T-helper 2 cell treated with Interferon-gamma antibody and Interleukin-4, amounts not matched to agents 100 ng/mL and 5 ng/mL, for 36 hours (primary cell): Measurements from ENCODE around the gene COPS4. TPM values are rescaled to one million over a fixed set of nuclear protein-coding genes. Genes with fewer than 3 reads are reported as not detected.
"Not testable (repeated sequence)": the region's sequence is repeated elsewhere in the genome, so short reads cannot be mapped to it uniquely, and the experiment has no call there.

Experiments used
- intact Hi-C: fragments of 100-400 bp; cut with micrococcal nuclease; formaldehyde crosslinking; loops from one replicate; pipeline ENCODE4 v1.15.1; 2023
- total RNA-seq: library from RNA; stranded (reverse); gene quantifications from 2 replicates; pipeline ENCODE4 v1.2.3, GENCODE V29; 2022

COPS4 gene
- total RNA-seq, 1 donor from 2014 or later, result 32.9 TPM

- intact Hi-C loops, result no loop called here
These were observed 12.1 kb upstream of the COPS4 start for GRCh38 chr4:83022724-83023450.

GRCh38 chr4:83023599-83023998 is 11.4 kb upstream of the COPS4 start:
- intact Hi-C loops, result not testable (repeated sequence)

GRCh38 chr4:83024233-83024632 is 10.8 kb upstream of the COPS4 start:
- intact Hi-C loops, result no loop called here

- intact Hi-C loops, result no loop called here
These were observed 9.4 kb upstream of the COPS4 start for GRCh38 chr4:83025563-83025962.

- intact Hi-C loops, result no loop called here
These were observed 6.0 kb upstream of the COPS4 start for GRCh38 chr4:83028976-83029375.

- intact Hi-C loops, result no loop called here
These were observed 5.3 kb upstream of the COPS4 start for GRCh38 chr4:83029688-83030087.

- intact Hi-C loops, result loop anchor here (5.0 kb wide), 1 partner anchor 185 kb away; no protein-coding TSS in a partner anchor
These were observed 2.1 kb downstream of the COPS4 start for GRCh38 chr4:83036991-83037665.

- intact Hi-C loops, result no loop called here
These were observed 5.3 kb downstream of the COPS4 start for GRCh38 chr4:83040269-83040668.

GRCh38 chr4:83043157-83043556 is 8.2 kb downstream of the COPS4 start:
- intact Hi-C loops, result not testable (repeated sequence)

- intact Hi-C loops, result no loop called here
These were observed 8.9 kb downstream of the COPS4 start for GRCh38 chr4:83043801-83044407.

- intact Hi-C loops, result no loop called here
These were observed 11.9 kb downstream of the COPS4 start for GRCh38 chr4:83046693-83047473.

GRCh38 chr4:83048781-83049180 is 13.8 kb downstream of the COPS4 start:
- intact Hi-C loops, result not testable (repeated sequence)

- intact Hi-C loops, result loop anchor here (1.0 to 2.0 kb wide), 3 partner anchors 198 to 228 kb away; no protein-coding TSS in a partner anchor
These were observed 19.9 kb downstream of the COPS4 start for GRCh38 chr4:83054928-83055327.

GRCh38 chr4:83062739-83063138 is 27.8 kb downstream of the COPS4 start:
- intact Hi-C loops, result no loop called here

- intact Hi-C loops, result no loop called here
These were observed 30.3 kb downstream of the COPS4 start for GRCh38 chr4:83065266-83065665.

GRCh38 chr4:83067058-83067639 is 32.2 kb downstream of the COPS4 start:
- intact Hi-C loops, result no loop called here

GRCh38 chr4:83071116-83071515 is 36.1 kb downstream of the COPS4 start:
- intact Hi-C loops, result no loop called here

GRCh38 chr4:83074086-83074704 is 39.2 kb downstream of the COPS4 start:
- intact Hi-C loops, result loop anchor here (1.0 kb wide), 6 partner anchors 10 to 208 kb away; no protein-coding TSS in a partner anchor

- intact Hi-C loops, result loop anchor here (1.0 kb wide), 6 partner anchors 10 to 208 kb away; no protein-coding TSS in a partner anchor
These were observed 39.8 kb downstream of the COPS4 start for GRCh38 chr4:83074783-83075182.

GRCh38 chr4:83075311-83076095 is 40.5 kb downstream of the COPS4 start:
- intact Hi-C loops, result no loop called here
